NB4 (cell line): Measurements from ENCODE around the gene CIROP.

Experiments used
- MAX ChIP-seq: IDR thresholded peaks from 2 replicates; pipeline ENCODE4 v1.6.1; 2011; ENCODE audit warnings: low read depth, low read length
- TF ChIP-seq, protein P1 (sequence below): IDR thresholded peaks from one replicate; pipeline ENCODE4 v1.5.1; 2012; ENCODE audit warnings: low read depth, low read length

GRCh38 chr14:23052182-23052623 lies 52.6 kb downstream of the CIROP start:
- TF ChIP-seq, protein P1, sequence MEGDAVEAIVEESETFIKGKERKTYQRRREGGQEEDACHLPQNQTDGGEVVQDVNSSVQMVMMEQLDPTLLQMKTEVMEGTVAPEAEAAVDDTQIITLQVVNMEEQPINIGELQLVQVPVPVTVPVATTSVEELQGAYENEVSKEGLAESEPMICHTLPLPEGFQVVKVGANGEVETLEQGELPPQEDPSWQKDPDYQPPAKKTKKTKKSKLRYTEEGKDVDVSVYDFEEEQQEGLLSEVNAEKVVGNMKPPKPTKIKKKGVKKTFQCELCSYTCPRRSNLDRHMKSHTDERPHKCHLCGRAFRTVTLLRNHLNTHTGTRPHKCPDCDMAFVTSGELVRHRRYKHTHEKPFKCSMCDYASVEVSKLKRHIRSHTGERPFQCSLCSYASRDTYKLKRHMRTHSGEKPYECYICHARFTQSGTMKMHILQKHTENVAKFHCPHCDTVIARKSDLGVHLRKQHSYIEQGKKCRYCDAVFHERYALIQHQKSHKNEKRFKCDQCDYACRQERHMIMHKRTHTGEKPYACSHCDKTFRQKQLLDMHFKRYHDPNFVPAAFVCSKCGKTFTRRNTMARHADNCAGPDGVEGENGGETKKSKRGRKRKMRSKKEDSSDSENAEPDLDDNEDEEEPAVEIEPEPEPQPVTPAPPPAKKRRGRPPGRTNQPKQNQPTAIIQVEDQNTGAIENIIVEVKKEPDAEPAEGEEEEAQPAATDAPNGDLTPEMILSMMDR, result no peak
- no peak for TF ChIP-seq MAX
